Dendritic cell treated with granulocyte-macrophage colony-stimulating factor and Interleukin-4, amounts not matched to agents 40 ng/mL and 50 ng/mL, for 4 days (primary cell): ENCODE data around the gene P2RY13.

Source experiments
- H3K27ac Mint-ChIP-seq: one replicate; pipeline ENCODE4 v1.8.0; 2022; ENCODE audit warnings: mild to moderate bottlenecking, mixed read lengths
- H3K27me3 Mint-ChIP-seq: one replicate; pipeline ENCODE4 v1.8.0; 2022; ENCODE audit warnings: mild to moderate bottlenecking, mixed read lengths
- H3K36me3 Mint-ChIP-seq: one replicate; pipeline ENCODE4 v1.8.0; 2022; ENCODE audit warnings: low read depth, mixed read lengths
- H3K4me1 Mint-ChIP-seq: one replicate; pipeline ENCODE4 v1.8.0; 2022; ENCODE audit warnings: low read depth, mixed read lengths
- H3K4me3 Mint-ChIP-seq: one replicate; pipeline ENCODE4 v1.8.0; 2022; ENCODE audit warnings: mild to moderate bottlenecking, moderate library complexity, mixed read lengths
- H3K9me3 Mint-ChIP-seq: one replicate; pipeline ENCODE4 v1.8.0; 2022; ENCODE audit warnings: mixed read lengths
- intact Hi-C: fragments of 100-400 bp; cut with micrococcal nuclease; formaldehyde crosslinking; loops from one replicate; pipeline ENCODE4 v1.15.0; 2022

P2RY13 gene

DNA sequence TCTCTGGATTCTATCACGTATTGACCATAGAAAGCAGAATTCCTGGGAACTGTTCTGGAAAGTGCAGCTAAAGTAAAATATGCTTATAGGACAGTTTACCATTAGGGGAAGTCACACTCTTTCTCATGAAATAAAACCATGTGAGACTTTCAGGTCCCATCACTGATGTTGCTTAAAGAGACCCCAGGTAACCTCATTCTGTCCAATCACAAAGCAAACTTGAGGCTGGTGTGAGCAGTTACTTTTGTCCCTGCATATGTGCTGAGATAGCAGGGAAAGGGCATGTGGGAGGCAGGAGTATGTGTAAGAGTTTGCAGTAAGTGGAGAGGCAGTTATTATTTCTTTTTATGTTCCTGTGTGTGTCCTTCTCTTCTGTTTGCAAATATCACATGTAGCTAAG, 28.8 kb downstream of the P2RY13 start:
- Mint-ChIP-seq H3K27ac (peak overlapping the region; percentile 74), H3K9me3 (no peaks in the 10 kb centered on the region), H3K36me3 (no peaks in the 10 kb centered on the region), H3K4me1 (peaks cover 61% of the 10 kb centered on the region), H3K27me3 (peaks cover 2% of the 10 kb centered on the region), H3K4me3 (no peak overlapping the region)
- intact Hi-C loops: no loop called here

DNA sequence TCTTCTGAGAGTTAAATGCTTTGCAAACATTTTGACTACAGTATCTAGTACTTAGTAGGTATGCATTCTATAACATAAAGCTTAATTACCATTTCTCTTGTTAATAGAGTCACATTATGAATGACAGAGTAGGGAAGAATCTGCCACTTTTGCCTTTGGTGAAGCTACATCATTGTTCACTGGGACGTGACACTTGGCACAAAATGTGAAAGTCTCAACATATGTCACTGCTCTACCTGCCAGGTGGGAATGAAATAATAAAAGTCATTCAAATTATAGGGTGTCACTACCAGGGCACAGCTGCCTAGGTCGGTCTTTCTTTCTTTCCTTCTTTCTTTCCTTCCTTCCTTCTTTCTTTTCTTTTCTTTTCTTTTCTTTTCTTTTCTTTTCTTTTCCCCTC, 30.3 kb downstream of the P2RY13 start:
- no peaks in the 10 kb centered on the region for H3K36me3 Mint-ChIP-seq

DNA sequence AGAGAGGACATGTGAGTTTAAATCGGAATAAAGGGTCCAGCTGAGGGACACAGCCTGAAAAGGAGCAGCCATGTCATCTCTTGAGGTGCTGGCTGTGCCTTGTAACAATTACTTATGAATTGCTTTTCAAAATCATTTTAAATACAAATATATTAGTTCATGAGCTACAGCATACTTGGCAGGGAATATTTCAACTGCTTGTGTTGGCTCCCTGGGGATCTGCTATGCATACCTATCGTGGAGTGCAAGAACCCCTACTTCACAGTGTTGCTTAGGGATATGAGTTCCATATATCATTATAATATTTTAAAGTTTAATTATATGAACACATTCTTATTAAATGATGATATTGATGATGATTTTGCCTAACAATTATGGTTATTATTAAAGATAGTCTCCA, 31.9 kb downstream of the P2RY13 start:
- H3K27ac Mint-ChIP-seq: no peak overlapping the region
- peaks cover 49% of the 10 kb centered on the region for H3K4me1 Mint-ChIP-seq
- peaks cover under 1% of the 10 kb centered on the region for H3K27me3 Mint-ChIP-seq
- no peaks in the 10 kb centered on the region for H3K9me3 Mint-ChIP-seq
- H3K36me3 Mint-ChIP-seq: no peaks in the 10 kb centered on the region
- intact Hi-C loops: no loop called here
- no peak overlapping the region for H3K4me3 Mint-ChIP-seq

More for the DNA sequence above, 30.3 kb downstream of the P2RY13 start:
- H3K4me1 Mint-ChIP-seq: peaks cover 59% of the 10 kb centered on the region
- no peaks in the 10 kb centered on the region for H3K9me3 Mint-ChIP-seq
- H3K27ac Mint-ChIP-seq: peak overlapping the region; percentile 74
- H3K27me3 Mint-ChIP-seq: peaks cover 2% of the 10 kb centered on the region
- H3K4me3 Mint-ChIP-seq: no peak overlapping the region
- intact Hi-C loops: no loop called here

DNA sequence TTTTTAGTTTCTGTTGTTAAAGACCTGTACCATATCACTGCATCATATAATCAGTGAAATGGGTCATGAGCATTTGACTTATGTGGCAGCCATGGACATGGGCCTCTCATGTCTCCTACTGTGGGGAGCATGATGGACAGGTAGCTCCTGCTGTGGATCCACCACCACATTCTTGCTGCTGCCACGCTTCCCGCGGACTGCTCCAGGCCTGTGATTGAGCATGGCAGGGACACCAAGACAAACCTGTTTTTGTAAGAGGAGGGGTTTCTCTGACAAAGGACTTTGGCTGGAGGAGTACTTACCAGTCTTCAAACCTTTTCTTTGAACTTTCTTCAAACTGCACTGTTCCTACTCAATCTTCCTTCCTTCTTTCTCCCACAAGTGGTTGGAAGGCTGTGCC, 33.1 kb downstream of the P2RY13 start:
- H3K9me3 Mint-ChIP-seq: no peaks in the 10 kb centered on the region
- H3K4me1 Mint-ChIP-seq: peaks cover 38% of the 10 kb centered on the region
- no peak overlapping the region for H3K4me3 Mint-ChIP-seq
- H3K36me3 Mint-ChIP-seq: no peaks in the 10 kb centered on the region
- intact Hi-C loops: no loop called here
- H3K27ac Mint-ChIP-seq: peak overlapping the region; percentile 13
- no peaks in the 10 kb centered on the region for H3K27me3 Mint-ChIP-seq

DNA sequence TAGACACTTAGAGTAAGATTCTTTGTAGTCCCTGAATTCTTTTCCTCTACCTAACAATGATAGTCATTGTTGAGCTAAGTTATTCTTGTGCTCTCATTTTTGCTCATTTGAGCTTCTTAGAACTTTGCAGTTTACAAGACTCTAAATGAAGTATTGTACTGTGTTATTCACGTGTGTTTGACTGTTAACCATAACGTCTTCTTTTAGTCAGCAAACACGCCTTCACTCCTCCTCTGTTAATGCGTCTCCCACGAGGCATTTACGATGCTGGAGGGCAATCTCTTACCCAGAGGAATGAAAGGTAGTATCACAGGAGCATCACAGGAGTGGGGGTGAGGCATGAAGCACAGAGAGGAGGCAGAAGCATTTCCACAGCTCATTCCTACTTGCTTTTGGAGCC, 36.2 kb downstream of the P2RY13 start:
- H3K27me3 Mint-ChIP-seq: no peaks in the 10 kb centered on the region
- no peaks in the 10 kb centered on the region for H3K36me3 Mint-ChIP-seq
- H3K4me3 Mint-ChIP-seq: no peak overlapping the region
- no peaks in the 10 kb centered on the region for H3K9me3 Mint-ChIP-seq
- peaks cover 23% of the 10 kb centered on the region for H3K4me1 Mint-ChIP-seq
- peak overlapping the region; percentile 66 for H3K27ac Mint-ChIP-seq
- intact Hi-C loops: loop anchor here (5.0 kb wide), 1 partner anchor 624 kb away; no protein-coding TSS in a partner anchor

DNA sequence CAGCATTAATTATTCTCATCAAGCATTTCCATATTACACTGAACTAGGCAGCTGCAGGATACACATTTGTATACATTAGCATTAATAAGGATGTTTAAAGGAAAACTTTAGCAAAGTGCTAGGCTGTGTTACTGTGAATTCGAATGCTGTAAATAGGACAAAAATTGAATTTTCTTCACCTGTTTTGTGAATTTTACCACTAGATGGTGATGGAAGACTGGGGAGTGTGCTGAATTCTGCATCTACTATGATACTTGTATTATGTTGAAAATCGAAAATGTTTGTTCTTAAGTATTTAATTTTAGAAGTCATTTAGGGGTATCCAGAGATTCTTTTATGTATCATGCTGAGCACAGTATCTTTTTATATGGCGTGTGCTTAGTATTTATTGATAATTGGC, 38.7 kb downstream of the P2RY13 start:
- intact Hi-C loops: loop anchor here (1.0 to 5.0 kb wide), 4 partner anchors 36 to 627 kb away; no protein-coding TSS in a partner anchor
- Mint-ChIP-seq H3K4me1 (peaks cover 22% of the 10 kb centered on the region), H3K9me3 (no peaks in the 10 kb centered on the region), H3K36me3 (no peaks in the 10 kb centered on the region), H3K27ac (no peak overlapping the region), H3K27me3 (no peaks in the 10 kb centered on the region), H3K4me3 (no peak overlapping the region)

DNA sequence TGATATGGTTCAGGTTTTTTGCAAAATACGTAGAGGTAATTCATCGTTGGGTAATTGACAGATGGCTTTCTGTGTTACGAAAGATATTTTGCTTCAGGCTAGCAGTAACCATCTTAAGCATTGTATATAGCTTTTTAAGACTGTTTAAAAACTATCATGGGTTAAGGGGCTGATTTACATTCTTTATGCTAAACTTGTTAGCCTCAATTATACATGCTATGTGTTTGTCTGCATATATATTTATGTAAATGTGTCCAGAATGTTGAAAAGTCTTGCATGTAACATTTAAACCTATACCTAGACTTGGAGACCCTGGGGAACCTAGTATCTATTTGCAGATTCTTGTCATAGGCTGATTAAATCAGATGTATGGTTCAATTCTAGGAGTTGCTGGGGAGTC, 39.9 kb downstream of the P2RY13 start:
- intact Hi-C loops: no loop called here
- no peaks in the 10 kb centered on the region for H3K27me3 Mint-ChIP-seq
- H3K4me3 Mint-ChIP-seq: no peak overlapping the region
- H3K4me1 Mint-ChIP-seq: peaks cover 25% of the 10 kb centered on the region
- no peaks in the 10 kb centered on the region for H3K36me3 Mint-ChIP-seq
- no peak overlapping the region for H3K27ac Mint-ChIP-seq
- H3K9me3 Mint-ChIP-seq: no peaks in the 10 kb centered on the region

DNA sequence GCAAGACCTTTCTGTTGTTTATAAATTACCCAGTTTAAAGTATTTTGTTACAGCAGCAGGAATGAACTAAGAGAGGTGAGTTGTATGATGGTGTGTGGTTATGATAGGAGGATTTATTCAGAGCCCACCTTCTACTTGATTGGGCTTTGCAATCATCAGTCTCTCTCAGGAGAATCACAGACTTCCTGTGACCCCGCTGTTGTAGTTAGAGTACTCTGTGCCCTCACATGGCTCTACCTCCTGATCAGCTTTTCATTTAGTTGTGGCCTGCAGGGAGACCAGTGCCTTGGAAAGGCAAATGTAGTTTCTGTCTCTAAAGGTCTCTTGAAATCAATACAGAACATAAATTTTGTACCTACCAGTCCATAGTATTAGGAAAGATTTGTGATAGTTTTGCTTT, 43.4 kb downstream of the P2RY13 start:
- peaks cover 45% of the 10 kb centered on the region for H3K4me1 Mint-ChIP-seq
- H3K4me3 Mint-ChIP-seq: no peak overlapping the region
- H3K36me3 Mint-ChIP-seq: no peaks in the 10 kb centered on the region
- no peaks in the 10 kb centered on the region for H3K27me3 Mint-ChIP-seq
- intact Hi-C loops: no loop called here
- no peaks in the 10 kb centered on the region for H3K9me3 Mint-ChIP-seq
- no peak overlapping the region for H3K27ac Mint-ChIP-seq

DNA sequence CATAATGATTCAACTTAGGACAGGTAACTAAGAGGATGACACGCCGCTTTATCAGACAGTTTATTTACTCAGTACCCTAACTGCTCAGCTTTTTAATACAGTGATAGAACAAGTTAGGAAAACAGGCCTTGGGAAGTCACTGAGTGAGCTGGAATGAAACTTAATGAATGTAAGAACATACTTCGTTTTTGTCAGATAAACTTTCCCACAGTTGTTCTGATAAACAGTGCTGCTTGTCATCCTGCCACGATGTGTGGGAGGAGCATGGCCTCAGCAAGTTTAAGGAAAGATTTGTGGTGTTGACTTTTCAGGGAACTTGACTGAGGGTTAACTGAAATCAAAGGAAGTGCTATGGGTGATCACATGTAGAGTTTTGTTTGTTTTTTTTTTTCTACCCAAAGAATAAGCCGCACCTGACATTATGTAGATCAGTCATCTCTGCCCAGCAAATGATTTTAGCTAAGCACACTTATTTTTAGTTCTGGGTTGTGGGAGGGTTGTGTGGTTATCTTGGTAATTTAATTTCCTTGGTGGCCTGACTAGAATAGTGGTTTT, 45.4 kb downstream of the P2RY13 start:
- no peak overlapping the region for H3K4me3 Mint-ChIP-seq
- H3K36me3 Mint-ChIP-seq: no peaks in the 10 kb centered on the region
- H3K9me3 Mint-ChIP-seq: no peaks in the 10 kb centered on the region
- H3K27me3 Mint-ChIP-seq: no peaks in the 10 kb centered on the region
- intact Hi-C loops: loop anchor here (1.0 to 2.0 kb wide), 3 partner anchors 56 to 127 kb away; no protein-coding TSS in a partner anchor
- peaks cover 60% of the 10 kb centered on the region for H3K4me1 Mint-ChIP-seq
- peak overlapping the region; percentile 67 for H3K27ac Mint-ChIP-seq

DNA sequence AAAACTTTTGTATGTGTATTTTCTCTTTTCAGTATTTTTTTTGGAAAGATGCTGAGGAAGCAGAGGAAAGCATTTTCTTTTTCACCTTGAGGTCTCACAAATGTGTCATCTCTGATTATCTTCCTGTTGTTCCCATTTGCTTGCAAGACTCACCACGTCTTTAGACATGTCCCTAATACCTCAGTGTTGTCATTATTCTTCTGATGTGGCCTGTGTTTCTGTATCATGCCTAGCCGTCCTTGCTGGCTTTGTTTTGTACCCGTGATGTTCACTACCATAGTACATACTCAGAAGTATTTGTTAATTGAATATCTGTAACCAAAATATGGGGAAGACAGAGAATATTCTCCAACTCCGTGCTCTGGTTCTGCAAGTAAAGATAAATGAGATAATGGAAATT, 46.0 kb downstream of the P2RY13 start:
- Mint-ChIP-seq H3K36me3 (no peaks in the 10 kb centered on the region), H3K27me3 (no peaks in the 10 kb centered on the region), H3K4me1 (peaks cover 60% of the 10 kb centered on the region), H3K4me3 (no peak overlapping the region), H3K27ac (peak overlapping the region; percentile 67), H3K9me3 (no peaks in the 10 kb centered on the region)
- intact Hi-C loops: loop anchor here (1.0 to 2.0 kb wide), 3 partner anchors 55 to 127 kb away; no protein-coding TSS in a partner anchor

DNA sequence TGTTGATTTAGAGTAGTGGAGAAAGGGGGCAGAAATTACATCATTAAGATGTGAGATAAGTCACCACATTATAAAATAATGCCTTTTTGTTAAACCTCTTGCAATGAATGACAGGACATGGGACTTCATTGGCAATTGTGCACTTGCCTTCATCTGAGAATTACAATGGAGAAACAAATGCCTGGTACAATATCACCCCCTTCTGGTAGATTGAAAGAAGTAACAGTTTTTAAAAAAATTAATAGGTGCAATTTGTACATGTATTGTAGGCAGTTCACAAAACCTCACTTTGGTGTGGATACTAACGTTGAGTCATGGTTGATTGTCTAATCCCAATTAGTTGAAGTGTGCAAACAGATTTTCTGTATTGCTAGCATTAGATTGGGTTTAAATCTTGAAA, 46.4 kb downstream of the P2RY13 start:
- Mint-ChIP-seq H3K4me3 (no peak overlapping the region), H3K4me1 (peaks cover 65% of the 10 kb centered on the region), H3K27me3 (no peaks in the 10 kb centered on the region), H3K27ac (no peak overlapping the region), H3K9me3 (no peaks in the 10 kb centered on the region), H3K36me3 (no peaks in the 10 kb centered on the region)
- intact Hi-C loops: loop anchor here (1.0 to 2.0 kb wide), 3 partner anchors 55 to 126 kb away; no protein-coding TSS in a partner anchor

DNA sequence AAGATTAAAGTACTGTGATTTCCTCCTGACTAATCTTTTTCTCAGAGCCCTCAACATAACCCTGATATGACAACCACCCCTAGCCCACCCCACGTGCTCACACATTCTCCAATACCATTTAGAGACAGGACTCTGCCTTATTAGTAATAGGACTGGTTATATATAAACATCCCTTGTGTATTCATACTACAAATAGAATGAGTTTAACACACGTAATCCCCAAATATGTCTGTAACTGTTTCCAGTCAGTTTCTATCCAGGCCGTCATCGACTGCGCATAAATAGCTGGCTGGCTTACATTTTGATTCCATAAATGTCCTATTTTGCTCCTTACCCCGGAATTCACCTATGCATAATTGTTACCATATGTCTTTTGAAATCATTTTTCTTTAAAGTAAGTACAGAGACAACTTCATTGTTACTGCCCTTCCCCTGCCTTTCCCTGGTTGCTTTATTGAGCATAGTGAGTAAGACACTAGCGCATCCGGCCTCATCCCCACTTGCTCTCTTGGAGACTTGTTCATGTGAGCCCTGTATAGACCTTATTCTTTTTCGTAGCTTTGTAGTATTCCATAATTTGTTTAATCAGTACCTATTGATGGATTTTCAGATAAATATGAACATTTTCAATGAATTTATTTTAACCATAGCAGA, 47.6 kb downstream of the P2RY13 start:
- Mint-ChIP-seq H3K4me3 (no peak overlapping the region), H3K4me1 (peaks cover 60% of the 10 kb centered on the region), H3K27me3 (no peaks in the 10 kb centered on the region), H3K36me3 (no peaks in the 10 kb centered on the region), H3K9me3 (no peaks in the 10 kb centered on the region), H3K27ac (peak overlapping the region; percentile 75)
- intact Hi-C loops: loop anchor here (2.0 kb wide), 1 partner anchor 125 kb away; no protein-coding TSS in a partner anchor

DNA sequence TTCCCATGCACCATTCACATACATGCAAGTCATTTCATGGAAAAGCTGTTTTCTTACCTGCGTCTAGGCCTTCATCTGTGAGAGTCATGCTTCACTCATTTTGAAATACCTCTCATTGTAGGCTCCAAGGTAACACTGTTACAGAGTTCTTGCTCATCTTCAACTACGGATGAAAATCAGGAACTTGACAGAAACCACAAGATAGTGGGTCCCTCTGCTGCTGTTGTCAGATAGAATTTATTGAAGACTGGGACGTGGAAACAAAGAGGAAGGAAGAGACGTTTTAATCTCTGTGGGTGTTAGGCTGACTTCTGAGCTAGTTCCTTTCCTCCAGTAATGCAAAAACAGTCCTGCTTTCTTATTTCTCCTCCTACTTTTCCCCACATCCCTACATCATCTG, 51.1 kb downstream of the P2RY13 start, which contains the start of gene P2RY14:
P2RY14 (minus strand) TSS at position 313 of the 400 bp plus-strand sequence. CDS start 64,226 bp downstream, outside the sequence.
- Mint-ChIP-seq H3K4me1 (peaks cover 56% of the 10 kb centered on the region), H3K27me3 (no peaks in the 10 kb centered on the region), H3K9me3 (no peaks in the 10 kb centered on the region), H3K4me3 (peak within 1 kb of the TSS; percentile 60), H3K36me3 (peaks cover 6% of the 10 kb centered on the region), H3K27ac (peak within 1 kb of the TSS; percentile 73)
- intact Hi-C loops: no loop called here

DNA sequence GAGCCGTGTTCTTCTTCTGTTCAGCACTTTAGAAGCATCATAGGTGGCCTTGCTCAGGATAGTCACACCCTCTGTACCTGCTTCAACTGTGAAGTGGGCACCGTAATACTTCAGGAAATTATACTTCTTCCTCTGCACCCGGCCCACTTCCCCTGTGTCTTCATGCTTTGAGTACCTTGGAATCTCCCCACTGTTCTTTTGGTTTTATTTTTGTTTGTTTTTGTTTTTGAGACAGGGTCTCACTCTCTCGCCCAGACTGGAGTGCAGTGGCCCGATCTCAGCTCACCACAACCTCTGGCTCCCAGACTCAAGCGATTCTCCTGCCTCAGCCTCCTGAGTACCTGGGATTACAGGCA, 52.7 kb downstream of the P2RY13 start:
- Mint-ChIP-seq H3K27ac (peak overlapping the region; percentile 85), H3K36me3 (peaks cover 21% of the 10 kb centered on the region), H3K4me3 (peak overlapping the region; percentile 78), H3K4me1 (peaks cover 58% of the 10 kb centered on the region), H3K9me3 (no peaks in the 10 kb centered on the region), H3K27me3 (no peaks in the 10 kb centered on the region)
- intact Hi-C loops: no loop called here
